CD8-positive, alpha-beta memory T cell (primary cell): ENCODE results near the gene LTF. TPM values are rescaled to one million over a fixed set of nuclear protein-coding genes. Genes with fewer than 3 reads are reported as not detected.
A peak's percentile ranks its signal among the peaks of the same experiment; 100 is the strongest.
"Not testable (repeated sequence)": the region's sequence is repeated elsewhere in the genome, so short reads cannot be mapped to it uniquely, and the experiment has no call there.

ENCODE experiments used
- CTCF ChIA-PET: fragments of 350-600 bp; sonication (Branson Sonifier 250); formaldehyde crosslinking; loops from one replicate; lab custom pipeline; 2021; ENCODE audit warnings: antibody characterized with exemption; lab: Charles Lee
- POLR2A ChIA-PET: fragments of 350-600 bp; sonication (Branson Sonifier 250); formaldehyde crosslinking; loops from one replicate; lab custom pipeline; 2021; ENCODE audit warnings: antibody characterized with exemption; lab: Charles Lee
- DNase-seq, 5 donors: peaks; one replicate each; pipeline versions ENCODE4 v3.0.0 to v3.0.0-alpha.2; 2020 to 2022; ENCODE audit warnings: mixed read lengths in 1 of 5
- H3K27ac ChIP-seq: one replicate; pipeline ENCODE4 v1.7.0; 2013; ENCODE audit warnings: low read depth, mild to moderate bottlenecking, low read length, moderate library complexity
- H3K27me3 ChIP-seq: 2 replicates; pipeline ENCODE4 v1.7.0; 2013; ENCODE audit warnings: low read length, mild to moderate bottlenecking; ENCODE audit not compliant: insufficient read depth, poor library complexity, severe bottlenecking
- H3K36me3 ChIP-seq: 2 replicates; pipeline ENCODE4 v1.7.0; 2013; ENCODE audit warnings: mild to moderate bottlenecking, low read length, moderate library complexity; ENCODE audit not compliant: insufficient read depth
- H3K4me1 ChIP-seq: 2 replicates; pipeline ENCODE4 v1.7.0; 2013; ENCODE audit warnings: mild to moderate bottlenecking, low read length, moderate library complexity; ENCODE audit not compliant: insufficient read depth
- H3K4me3 ChIP-seq: 2 replicates; pipeline ENCODE4 v1.7.0; 2013; ENCODE audit warnings: mild to moderate bottlenecking, low read length
- H3K9me3 ChIP-seq: 2 replicates; pipeline ENCODE4 v1.7.0; 2013; ENCODE audit warnings: mild to moderate bottlenecking, low read length
- H3K27ac Mint-ChIP-seq, 8 donors: one replicate each; pipeline ENCODE4 v1.8.0; 2020 to 2021; ENCODE audit warnings: mixed read lengths in 8 of 8, mild to moderate bottlenecking in 6 of 8, inconsistent platforms in 3 of 8, moderate library complexity in 3 of 8
- H3K27me3 Mint-ChIP-seq, 2 donors: one replicate each; pipeline ENCODE4 v1.8.0; 2020 to 2021; ENCODE audit warnings: mixed read lengths in 2 of 2, mild to moderate bottlenecking in 1 of 2, moderate library complexity in 1 of 2
- H3K36me3 Mint-ChIP-seq, 3 donors: one replicate each; pipeline ENCODE4 v1.8.0; 2020 to 2021; ENCODE audit warnings: mixed read lengths in 3 of 3, inconsistent platforms in 1 of 3, mild to moderate bottlenecking in 1 of 3
- H3K4me1 Mint-ChIP-seq, 3 donors: one replicate each; pipeline ENCODE4 v1.8.0; 2020 to 2021; ENCODE audit warnings: mixed read lengths in 3 of 3, inconsistent platforms in 1 of 3, mild to moderate bottlenecking in 1 of 3
- H3K4me3 Mint-ChIP-seq, 7 donors: one replicate each; pipeline ENCODE4 v1.8.0; 2020 to 2021; ENCODE audit warnings: mixed read lengths in 7 of 7, mild to moderate bottlenecking in 6 of 7, moderate library complexity in 4 of 7, inconsistent platforms in 2 of 7
- H3K9me3 Mint-ChIP-seq, 5 donors: one replicate each; pipeline ENCODE4 v1.8.0; 2020 to 2022; ENCODE audit warnings: mixed read lengths in 5 of 5, mild to moderate bottlenecking in 3 of 5, moderate library complexity in 2 of 5, inconsistent platforms in 1 of 5
- polyA plus RNA-seq: library from polyadenylated mRNA; unstranded; fragments of 300-500 nt; fragmentation: Illumina TruSeq; gene quantifications from one replicate; pipeline ENCODE4 v1.2.3, GENCODE V29; 2021
- total RNA-seq, 2 experiments: library from RNA; stranded (reverse); gene quantifications; one replicate each; pipeline ENCODE4 v1.2.3, GENCODE V29; 2021

LTF gene
- total and polyA plus RNA-seq, 3 experiments from 2014 or later: not detected

DNA sequence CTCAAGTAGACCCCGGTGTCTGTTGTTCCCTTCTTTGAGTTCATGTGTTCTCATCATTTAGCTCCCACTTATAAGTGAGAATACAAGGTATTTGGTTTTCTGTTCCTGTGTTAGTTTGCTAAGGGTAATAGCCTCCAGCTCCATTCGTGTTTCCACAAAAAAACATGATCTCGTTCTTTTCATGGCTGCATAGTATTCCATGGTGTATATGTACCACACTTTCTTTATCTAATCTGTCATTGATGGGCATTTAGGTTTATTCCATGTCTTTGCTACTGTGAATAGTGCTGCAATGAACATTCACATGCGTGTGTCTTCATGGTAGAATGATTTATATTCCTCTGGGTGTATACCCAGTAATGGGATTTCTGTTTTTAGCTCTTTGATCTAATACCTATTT lies 61.8 kb downstream of the LTF start:
- H3K4me3 Mint-ChIP-seq, H3K4me3 ChIP-seq, H3K27ac ChIP-seq, H3K9me3 Mint-ChIP-seq, H3K9me3 ChIP-seq, H3K27me3 Mint-ChIP-seq, H3K36me3 Mint-ChIP-seq, H3K27me3 ChIP-seq, H3K36me3 ChIP-seq, POLR2A ChIA-PET, H3K27ac Mint-ChIP-seq, H3K4me1 ChIP-seq, DNase-seq: not testable (repeated sequence)
- CTCF ChIA-PET: interaction anchor here (1.1 to 1.2 kb wide), 2 partner anchors 22 to 133 kb away, joined by 3 read pairs; no protein-coding TSS in a partner anchor
- peaks cover 13 to 17% (median 15%) of the 10 kb centered on the region in 3 donors for H3K4me1 Mint-ChIP-seq

GRCh38 chr3:46401579-46401978 lies 63.1 kb downstream of the LTF start:
- H3K4me1 Mint-ChIP-seq: peaks cover under 1 to 3% (median 1%) of the 10 kb centered on the region in 3 donors
- Histone ChIP-seq H3K27ac (no peak overlapping the region), H3K36me3 (no peaks in the 10 kb centered on the region), H3K4me3 (no peak overlapping the region), H3K27me3 (no peaks in the 10 kb centered on the region), H3K9me3 (no peaks in the 10 kb centered on the region), H3K4me1 (peaks cover 3% of the 10 kb centered on the region)
- no peak overlapping the region for H3K27ac Mint-ChIP-seq
- H3K4me3 Mint-ChIP-seq: no peak overlapping the region
- no peak for DNase-seq
- H3K36me3 Mint-ChIP-seq: no peaks in the 10 kb centered on the region
- POLR2A ChIA-PET: no interaction called here
- peaks cover 0 to 2% (median 0%) of the 10 kb centered on the region in 5 donors for H3K9me3 Mint-ChIP-seq
- CTCF ChIA-PET: no interaction called here
- peaks cover 0 to 2% of the 10 kb centered on the region in 2 donors for H3K27me3 Mint-ChIP-seq

GRCh38 chr3:46400846-46401245 lies 63.9 kb downstream of the LTF start:
- ChIA-PET CTCF (no interaction called here), POLR2A (no interaction called here)
- H3K27me3 Mint-ChIP-seq: peaks cover 0 to 2% of the 10 kb centered on the region in 2 donors

GRCh38 chr3:46400000-46400734 lies 64.5 kb downstream of the LTF start:
- no peaks in the 10 kb centered on the region for H3K36me3 ChIP-seq
- ChIA-PET POLR2A (no interaction called here), CTCF (interaction anchor here (0.9 to 1.2 kb wide), 3 partner anchors 22 to 88 kb away, joined by 3 read pairs; no protein-coding TSS in a partner anchor)
- no peaks in the 10 kb centered on the region for H3K4me1 ChIP-seq
- peaks cover 0 to 2% (median 2%) of the 10 kb centered on the region in 3 donors for H3K4me1 Mint-ChIP-seq
- H3K9me3 Mint-ChIP-seq: peaks cover 0 to 2% (median 0%) of the 10 kb centered on the region in 5 donors
- no peak overlapping the region for H3K4me3 ChIP-seq
- no peak for DNase-seq
- H3K27me3 Mint-ChIP-seq: peaks cover 0 to 2% of the 10 kb centered on the region in 2 donors
- no peaks in the 10 kb centered on the region for H3K27me3 ChIP-seq
- H3K27ac ChIP-seq: no peak overlapping the region
- no peaks in the 10 kb centered on the region for H3K36me3 Mint-ChIP-seq
- H3K4me3 Mint-ChIP-seq: no peak overlapping the region
- no peak overlapping the region for H3K27ac Mint-ChIP-seq
- no peaks in the 10 kb centered on the region for H3K9me3 ChIP-seq

More at GRCh38 chr3:46400846-46401245, 63.9 kb downstream of the LTF start:
- no peaks in the 10 kb centered on the region for H3K9me3 ChIP-seq
- peaks cover 0 to 2% (median 0%) of the 10 kb centered on the region in 5 donors for H3K9me3 Mint-ChIP-seq
- no peak for DNase-seq
- H3K4me3 Mint-ChIP-seq: no peak overlapping the region
- H3K36me3 ChIP-seq: no peaks in the 10 kb centered on the region
- H3K27ac Mint-ChIP-seq: no peak overlapping the region
- H3K4me1 Mint-ChIP-seq: peaks cover 0 to 2% (median 2%) of the 10 kb centered on the region in 3 donors
- H3K27me3 ChIP-seq: no peaks in the 10 kb centered on the region
- no peak overlapping the region for H3K27ac ChIP-seq
- H3K36me3 Mint-ChIP-seq: no peaks in the 10 kb centered on the region
- no peaks in the 10 kb centered on the region for H3K4me1 ChIP-seq
- H3K4me3 ChIP-seq: no peak overlapping the region

GRCh38 chr3:46399557-46399956 lies 65.1 kb downstream of the LTF start:
- H3K36me3 ChIP-seq: no peaks in the 10 kb centered on the region
- Mint-ChIP-seq H3K4me1 (peaks cover 0 to 2% (median 2%) of the 10 kb centered on the region in 3 donors), H3K27ac (no peak overlapping the region), H3K27me3 (peaks cover 0 to 2% of the 10 kb centered on the region in 2 donors), H3K9me3 (peaks cover 0 to 2% (median 0%) of the 10 kb centered on the region in 5 donors), H3K36me3 (no peaks in the 10 kb centered on the region), H3K4me3 (no peak overlapping the region)
- DNase-seq: no peak
- H3K27ac ChIP-seq: no peak overlapping the region
- ChIA-PET CTCF (interaction anchor here (0.9 to 1.2 kb wide), 3 partner anchors 21 to 89 kb away, joined by 3 read pairs; no protein-coding TSS in a partner anchor), POLR2A (no interaction called here)
- H3K9me3 ChIP-seq: no peaks in the 10 kb centered on the region
- H3K27me3 ChIP-seq: no peaks in the 10 kb centered on the region
- no peaks in the 10 kb centered on the region for H3K4me1 ChIP-seq
- H3K4me3 ChIP-seq: no peak overlapping the region

DNA sequence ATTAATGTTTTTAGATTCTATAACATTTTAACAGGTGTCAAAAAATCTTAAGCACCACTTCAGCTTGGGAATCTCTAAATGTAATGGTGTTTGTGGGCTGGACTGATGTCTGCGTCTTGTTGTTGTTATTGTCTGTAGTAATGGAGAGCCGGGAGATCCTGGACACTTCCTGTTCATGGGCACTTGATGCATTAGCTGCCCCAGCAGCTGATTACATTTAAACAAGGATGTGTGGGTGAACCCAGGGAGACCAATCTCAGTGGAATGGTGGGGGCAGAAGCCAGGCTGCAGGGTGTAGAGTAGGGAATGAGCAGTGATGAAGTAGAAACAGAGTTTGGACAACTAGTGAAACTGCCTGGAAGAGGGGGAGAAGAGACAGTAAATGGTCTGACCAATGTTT lies 65.6 kb downstream of the LTF start:
- Mint-ChIP-seq H3K4me3 (no peak overlapping the region), H3K27me3 (peaks cover 0 to 2% of the 10 kb centered on the region in 2 donors), H3K27ac (no peak overlapping the region), H3K4me1 (peaks cover 0 to 2% (median 2%) of the 10 kb centered on the region in 3 donors), H3K36me3 (no peaks in the 10 kb centered on the region), H3K9me3 (peaks cover 0 to 2% (median 0%) of the 10 kb centered on the region in 5 donors)
- H3K9me3 ChIP-seq: no peaks in the 10 kb centered on the region
- no peaks in the 10 kb centered on the region for H3K36me3 ChIP-seq
- no peaks in the 10 kb centered on the region for H3K4me1 ChIP-seq
- no peak overlapping the region for H3K4me3 ChIP-seq
- POLR2A ChIA-PET: no interaction called here
- CTCF ChIA-PET: interaction anchor here (0.8 to 1.2 kb wide), 4 partner anchors 21 to 123 kb away, joined by 3 read pairs; no protein-coding TSS in a partner anchor
- no peak for DNase-seq
- H3K27me3 ChIP-seq: no peaks in the 10 kb centered on the region
- no peak overlapping the region for H3K27ac ChIP-seq

- Histone ChIP-seq H3K27ac (no peak overlapping the region), H3K36me3 (no peaks in the 10 kb centered on the region), H3K4me3 (no peak overlapping the region), H3K4me1 (no peaks in the 10 kb centered on the region), H3K9me3 (no peaks in the 10 kb centered on the region), H3K27me3 (no peaks in the 10 kb centered on the region)
- no peaks in the 10 kb centered on the region for H3K36me3 Mint-ChIP-seq
- H3K4me3 Mint-ChIP-seq: no peak overlapping the region
- peaks cover 0 to 2% of the 10 kb centered on the region in 2 donors for H3K27me3 Mint-ChIP-seq
- ChIA-PET CTCF (interaction anchor here (0.8 kb wide), 1 partner anchor 122 kb away, joined by 3 read pairs; no protein-coding TSS in a partner anchor), POLR2A (no interaction called here)
- no peak overlapping the region for H3K27ac Mint-ChIP-seq
- H3K4me1 Mint-ChIP-seq: peaks cover 0 to 2% (median 2%) of the 10 kb centered on the region in 3 donors
- DNase-seq: no peak
- peaks cover 0 to 2% (median 0%) of the 10 kb centered on the region in 5 donors for H3K9me3 Mint-ChIP-seq
Observed at GRCh38 chr3:46398186-46398955, 66.3 kb downstream of the LTF start.

GRCh38 chr3:46397111-46397510 lies 67.6 kb downstream of the LTF start:
- POLR2A ChIA-PET: no interaction called here
- no peaks in the 10 kb centered on the region for H3K9me3 Mint-ChIP-seq
- peaks cover 0 to 2% (median 2%) of the 10 kb centered on the region in 3 donors for H3K4me1 Mint-ChIP-seq
- H3K27ac ChIP-seq: no peak overlapping the region
- no peaks in the 10 kb centered on the region for H3K36me3 Mint-ChIP-seq
- H3K27me3 ChIP-seq: no peaks in the 10 kb centered on the region
- no peaks in the 10 kb centered on the region for H3K4me1 ChIP-seq
- no peak overlapping the region for H3K4me3 Mint-ChIP-seq
- no peaks in the 10 kb centered on the region for H3K36me3 ChIP-seq
- peaks cover 0 to 2% of the 10 kb centered on the region in 2 donors for H3K27me3 Mint-ChIP-seq
- H3K9me3 ChIP-seq: no peaks in the 10 kb centered on the region
- peak overlapping the region in 1 of 8 donors; percentile 55 for H3K27ac Mint-ChIP-seq
- DNase-seq: no peak
- CTCF ChIA-PET: no interaction called here
- H3K4me3 ChIP-seq: no peak overlapping the region
